Endothelial cell (in vitro differentiated cells): ENCODE data around the gene CADM1. TPM values are rescaled to one million over a fixed set of nuclear protein-coding genes. Genes with fewer than 3 reads are reported as not detected.

Source experiments
- DNase-seq: peaks from one replicate; pipeline ENCODE4 v3.0.0; 2021; ENCODE audit warnings: low spot score
- H3K27ac Mint-ChIP-seq: one replicate; pipeline ENCODE4 v1.8.0; 2021; ENCODE audit warnings: mixed read lengths, inconsistent platforms; ENCODE audit not compliant: unreplicated experiment
- H3K27me3 Mint-ChIP-seq: one replicate; pipeline ENCODE4 v1.8.0; 2021; ENCODE audit warnings: mild to moderate bottlenecking, moderate library complexity, mixed read lengths, inconsistent platforms; ENCODE audit not compliant: unreplicated experiment
- H3K36me3 Mint-ChIP-seq: one replicate; pipeline ENCODE4 v1.8.0; 2021; ENCODE audit warnings: mild to moderate bottlenecking, low read depth, mixed read lengths, inconsistent platforms; ENCODE audit not compliant: unreplicated experiment
- H3K4me1 Mint-ChIP-seq: one replicate; pipeline ENCODE4 v1.8.0; 2021; ENCODE audit warnings: mild to moderate bottlenecking, mixed read lengths, inconsistent platforms; ENCODE audit not compliant: unreplicated experiment
- H3K4me3 Mint-ChIP-seq: one replicate; pipeline ENCODE4 v1.8.0; 2021; ENCODE audit warnings: mild to moderate bottlenecking, mixed read lengths, inconsistent platforms; ENCODE audit not compliant: unreplicated experiment
- H3K9me3 Mint-ChIP-seq: one replicate; pipeline ENCODE4 v1.8.0; 2021; ENCODE audit warnings: mixed read lengths, inconsistent platforms; ENCODE audit not compliant: unreplicated experiment
- total RNA-seq: library from RNA; stranded (reverse); fragmentation: NEBNext Ultra II Directional; extraction: Animal tissue kit (Norgen Biotek cat#: 25700); gene quantifications from one replicate; pipeline ENCODE4 v1.2.1, GENCODE V29; 2021; ENCODE audit not compliant: unreplicated experiment
- TF ChIP-seq, protein P1 (sequence below): fragments of 200-600 bp; sonication (generic); IDR thresholded peaks from one replicate; pipeline ENCODE4 v1.5.0; 2021; ENCODE audit warnings: antibody characterized with exemption; ENCODE audit not compliant: unreplicated experiment

Gene CADM1
- total RNA-seq, 1 donor from 2014 or later = 65.5 TPM

DNA sequence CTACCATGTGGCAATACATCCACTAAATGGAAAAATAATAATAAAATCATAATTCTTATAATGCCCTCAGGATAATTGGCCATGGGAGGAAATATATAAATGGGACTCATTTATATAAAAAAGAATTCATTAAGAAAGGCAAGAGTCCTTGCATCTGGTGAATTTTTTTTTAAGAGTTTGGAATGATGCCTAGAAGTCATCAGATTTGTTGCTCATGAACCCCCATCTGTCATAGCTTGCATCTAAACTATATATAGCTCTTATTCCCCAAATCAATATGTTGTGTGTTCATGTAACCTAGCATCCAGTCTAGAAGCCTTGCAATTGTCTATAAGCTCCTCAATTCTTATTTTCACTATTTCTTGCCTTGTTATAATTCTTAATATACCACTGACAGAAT, 75.9 kb downstream of the CADM1 start:
- Mint-ChIP-seq H3K36me3 (no peaks in the 10 kb centered on the region), H3K4me1 (no peaks in the 10 kb centered on the region), H3K27ac (no peak overlapping the region), H3K9me3 (no peaks in the 10 kb centered on the region), H3K27me3 (no peaks in the 10 kb centered on the region), H3K4me3 (no peak overlapping the region)
- no peak for DNase-seq
- TF ChIP-seq, protein P1, sequence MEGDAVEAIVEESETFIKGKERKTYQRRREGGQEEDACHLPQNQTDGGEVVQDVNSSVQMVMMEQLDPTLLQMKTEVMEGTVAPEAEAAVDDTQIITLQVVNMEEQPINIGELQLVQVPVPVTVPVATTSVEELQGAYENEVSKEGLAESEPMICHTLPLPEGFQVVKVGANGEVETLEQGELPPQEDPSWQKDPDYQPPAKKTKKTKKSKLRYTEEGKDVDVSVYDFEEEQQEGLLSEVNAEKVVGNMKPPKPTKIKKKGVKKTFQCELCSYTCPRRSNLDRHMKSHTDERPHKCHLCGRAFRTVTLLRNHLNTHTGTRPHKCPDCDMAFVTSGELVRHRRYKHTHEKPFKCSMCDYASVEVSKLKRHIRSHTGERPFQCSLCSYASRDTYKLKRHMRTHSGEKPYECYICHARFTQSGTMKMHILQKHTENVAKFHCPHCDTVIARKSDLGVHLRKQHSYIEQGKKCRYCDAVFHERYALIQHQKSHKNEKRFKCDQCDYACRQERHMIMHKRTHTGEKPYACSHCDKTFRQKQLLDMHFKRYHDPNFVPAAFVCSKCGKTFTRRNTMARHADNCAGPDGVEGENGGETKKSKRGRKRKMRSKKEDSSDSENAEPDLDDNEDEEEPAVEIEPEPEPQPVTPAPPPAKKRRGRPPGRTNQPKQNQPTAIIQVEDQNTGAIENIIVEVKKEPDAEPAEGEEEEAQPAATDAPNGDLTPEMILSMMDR = no peak

DNA sequence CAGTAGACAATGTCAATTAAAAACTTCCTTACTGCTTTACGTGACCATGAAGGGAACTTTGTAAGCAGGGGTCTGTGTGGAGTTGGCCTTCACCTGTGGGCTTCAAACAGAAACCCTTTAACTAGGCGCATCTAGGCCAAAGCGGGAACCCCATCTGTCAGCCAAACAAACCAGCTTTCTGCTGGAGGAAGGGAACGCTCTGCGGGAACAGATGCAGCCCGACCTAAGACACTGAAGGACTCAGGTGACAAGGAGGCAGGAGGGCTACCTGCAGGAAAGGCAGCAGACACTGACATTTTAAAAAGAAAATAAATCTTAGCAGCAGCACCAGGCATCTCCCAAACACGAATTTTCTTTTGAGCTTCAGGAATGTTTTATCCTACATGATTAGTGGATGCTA, 78.4 kb downstream of the CADM1 start:
- TF ChIP-seq, protein P1 = no peak
- no peaks in the 10 kb centered on the region for H3K4me1 Mint-ChIP-seq
- H3K9me3 Mint-ChIP-seq = no peaks in the 10 kb centered on the region
- no peaks in the 10 kb centered on the region for H3K27me3 Mint-ChIP-seq
- H3K4me3 Mint-ChIP-seq = no peak overlapping the region
- no peak for DNase-seq
- no peak overlapping the region for H3K27ac Mint-ChIP-seq
- no peaks in the 10 kb centered on the region for H3K36me3 Mint-ChIP-seq

- TF ChIP-seq, protein P1 = no peak
- no peaks in the 10 kb centered on the region for H3K27me3 Mint-ChIP-seq
- H3K4me1 Mint-ChIP-seq = no peaks in the 10 kb centered on the region
- no peak overlapping the region for H3K4me3 Mint-ChIP-seq
- no peaks in the 10 kb centered on the region for H3K36me3 Mint-ChIP-seq
- H3K9me3 Mint-ChIP-seq = no peaks in the 10 kb centered on the region
- H3K27ac Mint-ChIP-seq = no peak overlapping the region
- no peak for DNase-seq
Observed at GRCh38 chr11:115425250-115425649, 79.0 kb downstream of the CADM1 start.

DNA sequence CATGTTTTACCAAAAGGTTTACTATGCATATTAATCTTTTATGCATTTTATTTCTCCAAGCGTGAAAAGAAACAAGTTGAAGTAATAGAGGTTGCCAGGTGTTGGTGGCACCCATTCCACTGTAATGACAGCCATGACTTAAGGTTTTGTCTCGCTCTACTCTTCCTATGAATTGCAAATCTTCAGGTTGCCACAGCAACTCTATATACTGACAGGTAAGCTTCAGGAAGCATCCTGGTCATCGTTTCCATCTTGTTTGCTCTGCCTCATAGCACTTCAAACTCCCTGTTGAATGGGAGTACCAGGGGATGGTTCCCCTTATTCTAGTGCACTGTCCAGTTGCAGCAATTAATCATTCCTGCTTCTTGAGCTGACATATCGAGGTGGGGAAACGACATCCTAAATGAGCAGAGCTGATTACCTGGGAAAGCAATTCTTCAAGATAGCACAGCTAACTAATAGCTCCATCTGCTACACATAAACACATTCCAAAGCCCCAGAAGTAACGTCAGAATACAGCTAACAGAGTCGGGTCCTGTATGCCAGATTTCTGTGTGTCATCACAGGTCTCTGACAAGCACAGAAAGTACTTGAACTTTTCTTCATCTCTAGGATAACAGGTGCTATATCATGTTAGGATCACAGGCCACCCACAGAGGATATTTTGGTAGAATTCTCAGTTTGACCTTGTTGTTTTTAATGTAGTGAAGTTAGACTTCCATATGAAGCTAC, 80.3 kb downstream of the CADM1 start:
- no peaks in the 10 kb centered on the region for H3K4me1 Mint-ChIP-seq
- no peaks in the 10 kb centered on the region for H3K36me3 Mint-ChIP-seq
- TF ChIP-seq, protein P1 = no peak
- no peak overlapping the region for H3K4me3 Mint-ChIP-seq
- DNase-seq = no peak
- no peak overlapping the region for H3K27ac Mint-ChIP-seq
- no peaks in the 10 kb centered on the region for H3K9me3 Mint-ChIP-seq
- H3K27me3 Mint-ChIP-seq = no peaks in the 10 kb centered on the region

GRCh38 chr11:115421992-115422689, 82.1 kb downstream of the CADM1 start:
- H3K36me3 Mint-ChIP-seq = no peaks in the 10 kb centered on the region
- DNase-seq = no peak
- no peaks in the 10 kb centered on the region for H3K9me3 Mint-ChIP-seq
- TF ChIP-seq, protein P1 = no peak
- H3K27me3 Mint-ChIP-seq = no peaks in the 10 kb centered on the region
- H3K27ac Mint-ChIP-seq = no peak overlapping the region
- H3K4me3 Mint-ChIP-seq = no peak overlapping the region
- H3K4me1 Mint-ChIP-seq = no peaks in the 10 kb centered on the region
